GM19328 (cell line): Measurements from ENCODE around the gene ZFP62.
"Not testable (repeated sequence)": the region's sequence is repeated elsewhere in the genome, so short reads cannot be mapped to it uniquely, and the experiment has no call there.

Source experiments
- ATAC-seq: cut with Tn5 transposase; IDR thresholded peaks from one replicate; pipeline ENCODE4 v1.9.1; 2021; ENCODE audit warnings: mild to moderate bottlenecking, moderate library complexity; ENCODE audit not compliant: unreplicated experiment

Gene ZFP62

GRCh38 chr5:180831139-180832093 lies 29.7 kb downstream of the ZFP62 start:
- ATAC-seq: peak; percentile 66

DNA sequence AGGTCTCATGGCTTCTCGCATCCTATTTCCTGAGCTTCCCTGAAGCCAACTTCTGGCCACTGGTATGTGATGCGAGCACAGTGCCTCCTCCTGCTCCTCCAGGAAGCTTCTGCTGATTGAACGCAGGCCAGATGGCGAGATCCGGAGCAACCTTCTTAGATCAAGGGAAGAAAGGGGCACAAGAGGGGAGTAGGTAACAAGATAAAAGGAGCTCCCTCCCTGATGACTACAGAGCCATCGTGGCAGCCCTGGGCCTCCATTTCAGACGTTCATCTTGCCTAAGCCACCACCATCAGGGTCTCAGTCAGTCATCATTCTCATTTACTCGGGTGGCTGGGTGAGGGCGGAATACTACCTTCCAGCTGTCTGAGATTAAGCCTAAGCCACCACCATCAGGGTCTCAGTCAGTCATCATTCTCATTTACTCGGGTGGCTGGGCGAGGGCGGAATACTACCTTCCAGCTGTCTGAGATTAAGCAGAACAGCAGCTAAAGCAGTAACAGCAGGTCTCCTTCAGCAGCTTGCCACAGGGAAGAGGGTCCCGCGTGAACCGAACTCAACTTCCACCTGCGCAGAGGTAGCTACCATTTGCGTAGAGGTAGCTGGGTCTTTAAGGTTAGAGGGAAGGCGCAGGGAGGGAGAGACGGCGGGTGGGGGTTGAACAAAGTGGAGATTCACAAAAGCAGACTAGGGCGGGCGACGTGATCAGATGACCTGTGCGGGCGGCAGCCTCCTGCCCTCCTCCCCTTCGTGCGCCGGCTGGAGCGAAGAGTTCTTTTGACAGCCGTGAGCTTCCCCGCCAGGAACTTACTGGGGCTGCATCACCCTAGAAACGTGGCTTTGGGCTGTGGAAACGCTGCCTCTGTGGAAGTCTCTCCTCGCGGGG lies 30.6 kb downstream of the ZFP62 start:
- ATAC-seq: peak; percentile 45

DNA sequence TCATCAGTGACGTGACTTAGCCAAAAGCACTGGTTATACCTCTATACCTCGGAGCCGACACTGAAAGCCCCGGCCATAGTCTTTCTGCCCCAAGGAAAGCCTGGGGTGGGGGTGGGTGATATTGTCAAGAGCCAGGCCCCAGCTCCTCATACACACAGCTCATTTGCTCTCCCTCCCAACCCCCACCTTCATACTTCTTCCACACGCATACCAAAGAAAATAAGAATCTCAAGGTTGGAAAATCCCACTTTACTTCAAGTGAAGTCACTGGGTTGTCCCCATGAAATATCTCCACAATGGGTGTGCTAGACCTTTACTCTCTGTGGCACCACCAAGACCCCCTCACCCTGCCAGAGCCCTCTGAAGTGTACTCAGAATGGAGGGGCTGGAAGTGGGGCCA lies 31.4 kb downstream of the ZFP62 start:
- no peak for ATAC-seq

- not testable (repeated sequence) for ATAC-seq
Observed at GRCh38 chr5:180828756-180829531, 32.1 kb downstream of the ZFP62 start.

GRCh38 chr5:180827374-180827773 lies 33.7 kb downstream of the ZFP62 start:
- not testable (repeated sequence) for ATAC-seq

DNA sequence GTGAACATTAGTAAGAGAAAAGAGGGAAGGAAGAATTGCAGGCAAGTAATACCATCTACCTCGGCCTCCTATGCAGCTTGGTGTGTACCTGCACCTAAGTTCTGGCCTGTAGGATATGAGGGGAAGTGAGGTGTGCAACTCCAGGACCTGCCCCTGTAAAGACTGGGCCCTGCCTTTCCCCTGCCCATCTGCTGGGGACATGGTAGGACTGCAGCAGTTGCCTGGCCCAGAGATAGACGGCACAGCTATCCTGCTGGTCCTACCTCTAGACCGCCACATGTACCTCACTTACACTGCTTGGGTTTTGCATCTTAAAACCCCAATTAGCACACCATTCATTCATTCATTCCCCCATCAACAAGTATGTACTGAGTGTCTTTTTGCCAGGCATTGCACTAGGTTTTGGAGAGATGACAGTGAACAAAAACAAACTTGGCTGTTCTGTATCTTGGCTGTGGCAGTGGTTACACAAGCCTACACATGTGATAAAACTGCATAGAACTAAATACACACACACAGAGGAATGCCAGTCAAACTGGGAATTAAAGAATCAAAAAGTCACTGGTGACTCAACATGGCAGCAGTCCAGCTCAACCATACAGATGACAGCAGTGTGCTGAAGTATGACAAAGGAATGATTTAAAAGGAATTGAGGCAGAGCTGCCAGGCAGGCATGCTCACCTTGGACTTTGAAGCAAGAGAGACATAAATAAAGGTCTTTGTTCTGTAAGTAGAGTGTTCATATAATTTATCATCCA lies 35.1 kb downstream of the ZFP62 start:
- no peak for ATAC-seq

DNA sequence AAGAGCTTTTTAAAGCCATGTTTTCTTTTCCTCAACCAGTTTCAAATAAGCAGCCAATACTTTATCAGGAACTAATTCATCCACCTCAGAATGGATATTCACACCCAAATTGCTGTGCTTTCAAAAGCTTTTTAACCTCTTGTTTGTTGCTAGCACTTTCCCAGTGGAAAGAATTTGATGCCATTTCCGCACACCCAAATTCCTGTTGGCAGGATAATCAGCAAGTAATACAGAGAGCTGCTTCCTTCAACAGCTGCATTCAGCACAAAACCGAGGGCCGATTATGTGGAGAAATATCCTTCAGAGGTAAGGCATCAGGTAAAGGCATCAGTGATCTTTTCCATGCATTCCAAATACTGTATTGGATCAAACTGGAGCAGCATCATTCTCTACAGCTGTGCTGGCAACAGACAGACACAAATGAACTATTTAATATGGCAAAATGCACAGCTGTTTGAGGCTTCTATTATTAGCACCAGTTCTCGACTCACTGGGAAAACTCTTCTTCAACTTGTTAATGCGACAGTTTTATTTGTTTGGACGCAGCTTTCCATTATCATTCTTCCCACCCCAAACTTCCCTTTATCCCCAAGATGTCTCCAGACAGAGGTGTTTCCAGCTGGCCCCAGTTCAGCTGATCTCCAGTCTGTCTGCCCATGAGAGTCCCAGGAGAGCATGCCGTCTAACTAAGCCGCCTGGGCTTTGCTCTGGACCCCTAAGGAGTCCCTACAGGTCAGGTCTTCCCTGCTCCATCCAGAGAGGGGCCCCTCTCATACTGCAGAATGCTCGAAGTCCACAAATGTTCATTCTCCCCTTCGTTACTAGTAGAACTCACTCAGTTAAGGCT lies 36.2 kb downstream of the ZFP62 start:
- ATAC-seq: no peak

DNA sequence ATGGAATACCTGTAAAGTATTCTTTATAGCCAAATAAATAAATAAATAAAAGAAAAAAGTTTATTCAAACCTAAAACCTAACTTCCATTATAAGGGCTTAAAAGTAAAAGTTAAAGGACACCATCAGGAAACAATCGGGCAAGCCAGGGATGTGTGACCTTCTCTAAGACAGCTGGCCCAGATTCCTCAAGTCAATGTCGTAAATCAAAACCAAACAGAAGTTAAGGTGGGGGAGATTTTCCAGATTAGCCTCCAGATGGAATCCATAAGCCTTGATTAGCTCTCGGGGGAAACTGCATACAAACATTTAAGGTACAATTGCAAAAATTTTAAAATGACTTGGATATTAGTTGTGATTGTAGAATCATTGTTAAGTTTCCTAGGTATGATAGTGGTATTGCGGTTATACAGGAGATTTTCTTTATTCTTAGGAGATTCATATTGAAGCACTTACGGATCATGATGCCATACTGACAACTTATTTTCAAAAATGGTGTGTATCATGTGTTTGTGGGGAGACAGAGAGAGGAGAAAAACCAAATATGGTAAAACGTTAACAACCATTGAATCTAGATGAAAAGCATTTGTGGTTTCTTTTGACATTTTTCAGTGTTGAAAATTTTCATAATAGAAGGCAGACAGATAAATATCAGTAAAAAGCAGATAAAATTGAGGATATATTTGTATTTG lies 37.0 kb downstream of the ZFP62 start:
- ATAC-seq: no peak

- no peak for ATAC-seq
Observed at GRCh38 chr5:180823346-180823745, 37.7 kb downstream of the ZFP62 start.

- ATAC-seq: no peak
Observed at GRCh38 chr5:180821538-180821937, 39.5 kb downstream of the ZFP62 start.

DNA sequence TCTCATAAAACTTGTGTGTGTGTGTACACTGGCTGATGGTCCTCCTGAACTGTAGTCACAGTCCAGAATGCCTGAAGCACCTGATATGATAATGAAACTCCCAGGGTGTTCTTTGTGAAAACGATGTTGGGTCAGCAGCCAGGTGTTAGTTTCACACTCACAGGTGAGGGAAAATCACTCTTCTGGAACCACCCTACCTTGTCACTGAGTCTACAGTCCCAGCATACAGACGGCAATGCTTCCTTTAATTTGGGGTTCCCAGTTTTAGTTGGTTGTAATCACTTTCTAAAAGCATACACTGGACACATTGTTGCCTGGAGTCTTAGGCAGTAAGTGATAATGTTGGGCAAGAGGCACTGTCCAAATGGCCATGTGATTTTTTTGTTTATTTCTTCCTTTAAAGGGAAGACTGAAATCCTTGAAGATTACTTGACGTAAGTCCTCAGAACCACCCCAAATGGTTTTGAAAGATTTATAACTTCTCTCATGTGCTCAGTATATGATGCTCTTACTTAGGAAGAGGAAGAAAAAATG lies 40.2 kb downstream of the ZFP62 start:
- peak; percentile 61 for ATAC-seq

- no peak for ATAC-seq
Observed at GRCh38 chr5:180818677-180819341, 42.3 kb downstream of the ZFP62 start.

DNA sequence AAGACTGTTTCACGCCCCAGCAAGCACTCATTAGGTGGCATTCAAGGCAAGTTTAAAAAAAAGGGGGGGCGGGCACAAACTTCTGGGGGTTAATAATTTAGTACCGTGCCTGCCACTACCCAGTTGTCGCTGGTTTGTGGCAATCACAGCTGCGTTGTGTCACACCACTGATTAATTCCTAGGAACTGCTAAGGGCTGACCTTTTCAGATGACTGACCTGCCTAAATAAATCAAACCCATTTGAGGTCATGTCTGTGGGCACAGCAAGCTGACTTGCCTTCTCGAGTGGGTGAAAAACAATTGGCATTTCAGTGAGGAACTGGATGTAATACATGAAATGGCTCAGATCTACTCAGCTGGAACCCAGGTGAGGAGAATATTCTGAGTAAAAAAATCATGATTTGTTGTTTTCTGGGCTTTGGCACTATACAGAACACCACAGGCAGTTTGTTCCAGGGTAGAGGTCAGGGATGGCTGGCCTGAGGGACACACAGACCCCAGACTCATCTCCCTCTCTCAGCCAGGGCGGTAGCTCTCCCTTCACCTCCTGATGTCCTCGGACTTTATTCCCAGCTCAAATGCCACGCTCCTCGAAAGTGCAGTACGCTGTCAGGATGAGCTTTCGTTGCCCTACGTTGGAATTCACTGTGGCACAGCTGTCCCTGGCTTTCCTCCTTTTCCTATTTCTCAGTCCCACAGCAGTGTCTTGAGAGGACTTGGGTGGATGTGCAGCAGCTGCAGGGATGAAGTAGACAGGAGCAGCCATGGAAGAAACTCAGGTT lies 43.0 kb downstream of the ZFP62 start:
- ATAC-seq: no peak

GRCh38 chr5:180816608-180817534 lies 44.2 kb downstream of the ZFP62 start:
- no peak for ATAC-seq

- no peak for ATAC-seq
Observed at GRCh38 chr5:180815293-180815917, 45.7 kb downstream of the ZFP62 start.

DNA sequence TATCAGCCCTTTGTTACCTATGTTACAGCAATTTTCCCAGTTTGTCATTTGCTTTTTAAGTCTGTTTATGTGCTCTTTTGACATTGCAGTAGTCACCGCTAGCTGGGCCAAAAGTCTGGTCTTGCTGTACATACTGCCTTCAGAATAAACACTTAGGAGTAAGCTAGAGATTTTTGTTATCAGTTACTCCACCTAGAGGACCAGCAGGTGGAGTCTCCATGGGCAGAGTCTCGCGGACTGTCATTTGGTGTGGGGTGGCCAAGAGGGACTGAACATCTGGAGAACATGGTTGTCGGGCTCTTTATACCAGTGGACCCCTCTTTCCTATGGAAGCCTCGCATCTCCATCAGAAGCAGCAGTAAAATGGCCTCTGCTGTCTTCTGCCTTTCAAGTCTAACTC lies 47.7 kb downstream of the ZFP62 start:
- no peak for ATAC-seq
